CD14-positive monocyte (primary cell): ENCODE data around the gene PTPRD. TPM values are rescaled to one million over a fixed set of nuclear protein-coding genes. Genes with fewer than 3 reads are reported as not detected.

Experiments
- DNase-seq, 3 donors: peaks; one replicate each; pipeline ENCODE4 v3.0.0-alpha.2; 2011 to 2022
- H2AFZ ChIP-seq: 2 replicates; pipeline ENCODE4 v1.6.0; 2012; ENCODE audit warnings: mild to moderate bottlenecking, low read depth, low read length, inconsistent platforms; ENCODE audit not compliant: insufficient read depth, poor library complexity, severe bottlenecking
- H3K27ac ChIP-seq, 2 donors: 1 replicate in 1 of 2; 2 replicates in 1 of 2; pipeline ENCODE4 v1.5.1; 2012 to 2013; ENCODE audit warnings: low read length in 2 of 2, control low read depth in 1 of 2, inconsistent platforms in 1 of 2, low read depth in 1 of 2, mild to moderate bottlenecking in 1 of 2
- H3K27me3 ChIP-seq, 2 donors: one replicate each; pipeline versions ENCODE4 v1.6.0 to v1.6.1; 2011 to 2013; ENCODE audit warnings: low read length in 2 of 2; ENCODE audit not compliant: control insufficient read depth in 2 of 2, insufficient read depth in 2 of 2
- H3K36me3 ChIP-seq, 2 donors: replicated peaks in 1 of 2; 1 replicate in 1 of 2; 2 replicates in 1 of 2; pipeline versions ENCODE4 v1.5.1 to v1.6.1; 2012 to 2013; ENCODE audit warnings: low read length in 2 of 2, control low read depth in 1 of 2, inconsistent platforms in 1 of 2, mild to moderate bottlenecking in 1 of 2; ENCODE audit not compliant: insufficient read depth in 2 of 2, control insufficient read depth in 1 of 2
- H3K4me1 ChIP-seq, 2 donors: 1 replicate in 1 of 2; 2 replicates in 1 of 2; pipeline versions ENCODE4 v1.5.1 to v1.6.1; 2012 to 2013; ENCODE audit warnings: low read length in 2 of 2, control low read depth in 1 of 2, inconsistent platforms in 1 of 2, mild to moderate bottlenecking in 1 of 2, moderate library complexity in 1 of 2; ENCODE audit not compliant: insufficient read depth in 2 of 2, control insufficient read depth in 1 of 2
- H3K4me2 ChIP-seq: replicated peaks from 2 replicates; pipeline ENCODE3; 2012; ENCODE audit warnings: low read length, moderate library complexity, mild to moderate bottlenecking; ENCODE audit not compliant: poor library complexity, severe bottlenecking; ENCODE audit errors: extremely low read depth
- H3K4me3 ChIP-seq, 3 experiments: fragments of 200-600 bp in 1 of 3; sonication (generic) in 1 of 3; replicated peaks in 1 of 3; 1 replicate in 2 of 3; 2 replicates in 1 of 3; pipeline ENCODE4 v1.5.1; 2011 to 2013; ENCODE audit warnings: low read length in 3 of 3, mild to moderate bottlenecking in 3 of 3, control low read depth in 2 of 3, low read depth in 2 of 3, inconsistent platforms in 1 of 3, moderate library complexity in 1 of 3
- H3K79me2 ChIP-seq: 2 replicates; pipeline ENCODE4 v1.6.0; 2012; ENCODE audit warnings: mild to moderate bottlenecking, control low read depth, inconsistent platforms, low read length, moderate library complexity; ENCODE audit not compliant: insufficient read depth
- H3K9ac ChIP-seq: 2 replicates; pipeline ENCODE4 v1.6.0; 2017; ENCODE audit warnings: low read length, mild to moderate bottlenecking; ENCODE audit not compliant: insufficient read depth, poor library complexity, severe bottlenecking
- H3K9me3 ChIP-seq, 2 donors: replicated peaks in 1 of 2; 1 replicate in 1 of 2; 2 replicates in 1 of 2; pipeline versions ENCODE4 v1.5.1 to v1.6.1; 2012 to 2013; ENCODE audit warnings: low read length in 2 of 2, control low read depth in 1 of 2; ENCODE audit not compliant: control insufficient read depth in 1 of 2, insufficient read depth in 1 of 2
- H4K20me1 ChIP-seq: 2 replicates; pipeline ENCODE4 v1.6.0; 2012; ENCODE audit warnings: mild to moderate bottlenecking, low read length, control low read depth, moderate library complexity; ENCODE audit not compliant: insufficient read depth
- H3K27ac Mint-ChIP-seq, 7 donors: one replicate each; pipeline ENCODE4 v1.8.0; 2020; ENCODE audit warnings: mild to moderate bottlenecking in 7 of 7, mixed read lengths in 7 of 7, moderate library complexity in 6 of 7, inconsistent platforms in 2 of 7
- H3K27me3 Mint-ChIP-seq, 3 donors: one replicate each; pipeline ENCODE4 v1.8.0; 2021 to 2022; ENCODE audit warnings: low read depth in 3 of 3, mild to moderate bottlenecking in 3 of 3, mixed read lengths in 3 of 3, moderate library complexity in 3 of 3, inconsistent platforms in 1 of 3
- H3K36me3 Mint-ChIP-seq, 2 donors: one replicate each; pipeline ENCODE4 v1.8.0; 2020; ENCODE audit warnings: mixed read lengths in 2 of 2, inconsistent platforms in 1 of 2, mild to moderate bottlenecking in 1 of 2
- H3K4me1 Mint-ChIP-seq: one replicate; pipeline ENCODE4 v1.8.0; 2020; ENCODE audit warnings: mild to moderate bottlenecking, mixed read lengths
- H3K4me3 Mint-ChIP-seq, 2 donors: one replicate each; pipeline ENCODE4 v1.8.0; 2020; ENCODE audit warnings: mild to moderate bottlenecking in 2 of 2, mixed read lengths in 2 of 2, moderate library complexity in 1 of 2
- H3K9me3 Mint-ChIP-seq, 7 donors: one replicate each; pipeline ENCODE4 v1.8.0; 2020 to 2022; ENCODE audit warnings: mixed read lengths in 7 of 7, mild to moderate bottlenecking in 6 of 7, moderate library complexity in 6 of 7, inconsistent platforms in 2 of 7
- WGBS: methylation state at CpG from one replicate; pipeline ENCODE4 v1.1.5; 2013; ENCODE audit warnings: missing lambda C conversion rate; ENCODE audit not compliant: insufficient coverage; 5-methylcytosine and 5-hydroxymethylcytosine counted together
- intact Hi-C, 2 donors: fragments of 100-400 bp; cut with micrococcal nuclease; formaldehyde crosslinking; loops; one replicate each; pipeline versions ENCODE4 v1.15.0 to v1.15.1; 2023
- polyA plus RNA-seq, 3 donors: library from polyadenylated mRNA; depleted of rRNA in 1 of 3; unstranded in 2 of 3; stranded (reverse) in 1 of 3; fragments of 300-500 nt in 2 of 3; fragments of >200 nt in 1 of 3; fragmentation: Illumina TruSeq in 2 of 3; gene quantifications; 1 replicate in 2 of 3; 2 replicates in 1 of 3; pipeline ENCODE4 v1.2.3, GENCODE V29; 2012 to 2021
- TF ChIP-seq, protein P1 (sequence below): fragments of 200-600 bp; IDR thresholded peaks from one replicate; pipeline ENCODE4 v1.8.0; 2022; ENCODE audit warnings: antibody characterized with exemption, mild to moderate bottlenecking

PTPRD gene
- polyA plus RNA-seq, 3 donors, result not detected

DNA sequence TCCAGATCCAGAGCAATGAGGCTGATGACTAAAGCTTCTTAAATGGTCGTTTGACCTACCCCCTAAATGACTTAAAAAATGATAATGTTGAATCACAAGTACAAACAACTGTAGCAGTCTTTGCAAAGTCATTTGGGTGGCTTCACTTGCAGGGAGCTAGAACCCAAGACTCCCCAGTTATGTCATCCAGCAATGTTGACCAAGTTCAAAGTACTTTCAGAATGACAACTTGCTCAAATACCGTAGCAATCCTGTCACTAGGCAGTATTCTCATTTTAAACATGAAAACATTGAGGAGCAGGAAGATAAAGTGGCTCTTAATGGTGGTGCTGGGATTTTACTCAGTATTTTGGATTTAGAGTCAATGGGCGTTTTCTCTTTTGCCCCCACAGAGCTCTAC, 1596.2 kb downstream of the PTPRD start:
- WGBS, result no CpG with 5 or more reads among the region's 3 CpGs
- no peaks in the 10 kb centered on the region for H3K27me3 Mint-ChIP-seq
- intact Hi-C loops, result no loop called here

DNA sequence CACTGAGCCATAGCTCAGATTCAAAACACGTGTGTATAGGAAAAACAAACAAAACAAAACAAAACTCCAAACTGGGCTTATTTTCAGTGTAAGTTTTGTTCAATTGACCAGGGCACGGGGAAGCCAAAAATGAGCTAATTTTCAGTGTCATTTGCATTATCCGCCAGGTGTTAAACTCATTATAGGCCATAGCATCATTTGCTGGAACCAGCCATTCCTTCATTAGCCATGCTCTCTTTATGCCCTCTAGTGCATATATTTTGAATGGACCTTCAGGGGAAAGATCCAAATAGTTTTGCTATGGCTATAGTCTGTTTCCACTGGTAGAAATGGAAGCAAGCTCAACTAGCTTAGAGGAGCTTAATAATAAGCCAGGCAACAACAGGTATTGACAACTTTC, 1608.0 kb downstream of the PTPRD start:
- Histone ChIP-seq H3K4me3 (no peak overlapping the region), H2AFZ (no peak overlapping the region), H3K4me2 (no peak overlapping the region), H3K36me3 (no peaks in the 10 kb centered on the region), H3K27me3 (no peaks in the 10 kb centered on the region), H3K4me1 (no peaks in the 10 kb centered on the region), H3K9me3 (peaks cover 0 to 3% of the 10 kb centered on the region in 2 donors), H3K9ac (no peak overlapping the region), H3K27ac (no peak overlapping the region), H3K79me2 (no peaks in the 10 kb centered on the region), H4K20me1 (no peaks in the 10 kb centered on the region)
- H3K4me1 Mint-ChIP-seq, result no peaks in the 10 kb centered on the region
- H3K36me3 Mint-ChIP-seq, result no peaks in the 10 kb centered on the region
- WGBS, result no CpG with 5 or more reads among the region's 3 CpGs
- no peaks in the 10 kb centered on the region for H3K27me3 Mint-ChIP-seq
- no peak overlapping the region for H3K4me3 Mint-ChIP-seq
- TF ChIP-seq, protein P1, sequence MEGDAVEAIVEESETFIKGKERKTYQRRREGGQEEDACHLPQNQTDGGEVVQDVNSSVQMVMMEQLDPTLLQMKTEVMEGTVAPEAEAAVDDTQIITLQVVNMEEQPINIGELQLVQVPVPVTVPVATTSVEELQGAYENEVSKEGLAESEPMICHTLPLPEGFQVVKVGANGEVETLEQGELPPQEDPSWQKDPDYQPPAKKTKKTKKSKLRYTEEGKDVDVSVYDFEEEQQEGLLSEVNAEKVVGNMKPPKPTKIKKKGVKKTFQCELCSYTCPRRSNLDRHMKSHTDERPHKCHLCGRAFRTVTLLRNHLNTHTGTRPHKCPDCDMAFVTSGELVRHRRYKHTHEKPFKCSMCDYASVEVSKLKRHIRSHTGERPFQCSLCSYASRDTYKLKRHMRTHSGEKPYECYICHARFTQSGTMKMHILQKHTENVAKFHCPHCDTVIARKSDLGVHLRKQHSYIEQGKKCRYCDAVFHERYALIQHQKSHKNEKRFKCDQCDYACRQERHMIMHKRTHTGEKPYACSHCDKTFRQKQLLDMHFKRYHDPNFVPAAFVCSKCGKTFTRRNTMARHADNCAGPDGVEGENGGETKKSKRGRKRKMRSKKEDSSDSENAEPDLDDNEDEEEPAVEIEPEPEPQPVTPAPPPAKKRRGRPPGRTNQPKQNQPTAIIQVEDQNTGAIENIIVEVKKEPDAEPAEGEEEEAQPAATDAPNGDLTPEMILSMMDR, result no peak
- no peak overlapping the region for H3K27ac Mint-ChIP-seq
- intact Hi-C loops, result no loop called here
- peaks cover 0 to 1% (median 0%) of the 10 kb centered on the region in 7 donors for H3K9me3 Mint-ChIP-seq
- DNase-seq, result no peak

More for the DNA sequence above, 1596.2 kb downstream of the PTPRD start:
- Histone ChIP-seq H3K36me3 (no peaks in the 10 kb centered on the region), H3K27me3 (no peaks in the 10 kb centered on the region), H3K4me3 (no peak overlapping the region), H3K9ac (no peak overlapping the region), H3K79me2 (no peaks in the 10 kb centered on the region), H3K9me3 (no peaks in the 10 kb centered on the region), H3K4me1 (no peaks in the 10 kb centered on the region), H3K4me2 (no peak overlapping the region), H3K27ac (no peak overlapping the region), H4K20me1 (no peaks in the 10 kb centered on the region), H2AFZ (no peak overlapping the region)
- no peak overlapping the region for H3K27ac Mint-ChIP-seq
- no peaks in the 10 kb centered on the region for H3K4me1 Mint-ChIP-seq
- no peak overlapping the region for H3K4me3 Mint-ChIP-seq
- peaks cover 0 to 6% (median 0%) of the 10 kb centered on the region in 7 donors for H3K9me3 Mint-ChIP-seq
- no peaks in the 10 kb centered on the region for H3K36me3 Mint-ChIP-seq
- TF ChIP-seq, protein P1, result no peak
- DNase-seq, result no peak
